Measurements from ENCODE around the gene ELN.
"Not testable (repeated sequence)": the region's sequence is repeated elsewhere in the genome, so short reads cannot be mapped to it uniquely, and the experiment has no call there.

The ELN gene

DNA sequence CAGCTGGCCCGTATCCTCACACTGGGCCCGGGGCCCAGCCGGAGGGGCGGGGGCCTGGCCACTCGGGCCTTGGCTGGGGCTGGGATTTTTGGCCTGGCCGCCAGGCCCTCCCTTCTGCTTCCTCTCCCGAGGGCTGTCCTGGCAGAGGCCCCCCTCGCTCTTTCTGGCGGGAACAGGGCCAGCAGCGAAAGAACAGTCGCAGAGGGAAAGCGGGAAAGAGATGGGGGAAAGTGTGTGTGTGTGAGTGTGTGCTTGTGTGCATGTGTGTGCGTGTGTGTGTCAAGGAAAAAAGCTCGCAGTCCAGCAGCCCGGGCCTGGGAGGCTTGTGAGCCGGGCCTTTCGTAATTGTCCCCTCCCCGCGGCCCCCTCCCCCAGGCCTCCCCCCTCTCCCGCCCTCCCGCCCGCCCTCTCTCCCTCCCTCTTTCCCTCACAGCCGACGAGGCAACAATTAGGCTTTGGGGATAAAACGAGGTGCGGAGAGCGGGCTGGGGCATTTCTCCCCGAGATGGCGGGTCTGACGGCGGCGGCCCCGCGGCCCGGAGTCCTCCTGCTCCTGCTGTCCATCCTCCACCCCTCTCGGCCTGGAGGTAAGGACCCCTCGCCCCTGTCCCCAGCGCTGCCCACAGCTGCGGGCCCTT is at the start of gene ELN:
Gene ELN (plus strand): TSS at position 491 of the 638 bp plus-strand sequence. CDS start 15 bp downstream, at position 506.
- no peak within 1 kb of the TSS for H3K4me3 ChIP-seq (ENCODE audit: control insufficient read depth, low read depth, low read length)
- TF ChIP-seq, protein P1, sequence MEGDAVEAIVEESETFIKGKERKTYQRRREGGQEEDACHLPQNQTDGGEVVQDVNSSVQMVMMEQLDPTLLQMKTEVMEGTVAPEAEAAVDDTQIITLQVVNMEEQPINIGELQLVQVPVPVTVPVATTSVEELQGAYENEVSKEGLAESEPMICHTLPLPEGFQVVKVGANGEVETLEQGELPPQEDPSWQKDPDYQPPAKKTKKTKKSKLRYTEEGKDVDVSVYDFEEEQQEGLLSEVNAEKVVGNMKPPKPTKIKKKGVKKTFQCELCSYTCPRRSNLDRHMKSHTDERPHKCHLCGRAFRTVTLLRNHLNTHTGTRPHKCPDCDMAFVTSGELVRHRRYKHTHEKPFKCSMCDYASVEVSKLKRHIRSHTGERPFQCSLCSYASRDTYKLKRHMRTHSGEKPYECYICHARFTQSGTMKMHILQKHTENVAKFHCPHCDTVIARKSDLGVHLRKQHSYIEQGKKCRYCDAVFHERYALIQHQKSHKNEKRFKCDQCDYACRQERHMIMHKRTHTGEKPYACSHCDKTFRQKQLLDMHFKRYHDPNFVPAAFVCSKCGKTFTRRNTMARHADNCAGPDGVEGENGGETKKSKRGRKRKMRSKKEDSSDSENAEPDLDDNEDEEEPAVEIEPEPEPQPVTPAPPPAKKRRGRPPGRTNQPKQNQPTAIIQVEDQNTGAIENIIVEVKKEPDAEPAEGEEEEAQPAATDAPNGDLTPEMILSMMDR (conservative IDR thresholded peaks at IDR 0.05; ENCODE audit: control insufficient read depth, insufficient read depth, low read depth, low read length) = no peak
- DNase-seq (ENCODE audit: low read depth) = peak; percentile 30

DNA sequence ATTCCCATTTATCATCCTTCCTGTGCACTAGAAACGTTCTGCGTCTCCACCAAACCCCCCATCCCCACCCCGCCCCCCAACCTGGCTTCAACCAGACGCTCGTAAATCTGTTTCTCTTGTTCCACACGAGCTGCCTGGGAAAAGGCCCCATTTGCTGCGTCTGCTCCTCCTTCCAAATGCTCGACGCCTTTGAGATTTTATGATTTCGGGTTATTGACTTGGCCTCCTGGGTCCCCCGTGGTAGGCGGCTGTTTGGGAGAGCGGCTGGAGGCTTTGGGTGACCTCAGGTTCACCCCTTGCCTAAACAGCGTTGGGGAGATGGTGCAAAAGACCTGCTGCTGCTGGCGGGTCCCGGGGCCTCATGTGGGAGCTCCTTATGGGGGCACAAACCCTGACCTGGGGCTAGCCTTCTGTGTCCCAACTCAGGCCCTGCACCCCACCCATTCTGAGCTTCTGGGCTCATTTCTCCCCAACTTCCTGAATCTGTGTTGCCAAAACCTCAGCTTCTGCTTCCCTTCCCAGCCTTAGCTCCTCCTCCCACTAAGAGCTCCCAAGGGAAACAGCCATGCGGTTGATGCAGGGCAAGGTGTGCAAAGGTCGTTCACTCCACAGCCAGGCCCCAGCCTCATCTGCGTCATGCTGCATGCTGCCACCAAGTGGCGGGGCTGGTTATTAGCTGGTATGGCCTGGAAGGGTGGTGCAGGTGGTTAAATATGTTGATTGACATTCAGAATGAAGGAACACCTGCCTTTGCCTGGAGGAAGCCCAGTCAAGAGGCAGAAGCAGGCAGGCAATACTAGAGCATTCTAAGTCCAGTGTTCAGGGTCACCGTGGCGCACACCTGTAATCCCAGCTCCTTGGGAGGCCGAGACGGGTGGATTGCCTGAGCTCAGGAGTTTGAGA is 49.1 kb upstream of the ELN start:
- TF ChIP-seq, protein P1 (conservative IDR thresholded peaks at IDR 0.05; ENCODE audit: control insufficient read depth, insufficient read depth, low read depth, low read length) = peak; percentile 53
- DNase-seq (ENCODE audit: low read depth) = peak; percentile 86
- no peak overlapping the region for H3K4me3 ChIP-seq (ENCODE audit: control insufficient read depth, low read depth, low read length)

DNA sequence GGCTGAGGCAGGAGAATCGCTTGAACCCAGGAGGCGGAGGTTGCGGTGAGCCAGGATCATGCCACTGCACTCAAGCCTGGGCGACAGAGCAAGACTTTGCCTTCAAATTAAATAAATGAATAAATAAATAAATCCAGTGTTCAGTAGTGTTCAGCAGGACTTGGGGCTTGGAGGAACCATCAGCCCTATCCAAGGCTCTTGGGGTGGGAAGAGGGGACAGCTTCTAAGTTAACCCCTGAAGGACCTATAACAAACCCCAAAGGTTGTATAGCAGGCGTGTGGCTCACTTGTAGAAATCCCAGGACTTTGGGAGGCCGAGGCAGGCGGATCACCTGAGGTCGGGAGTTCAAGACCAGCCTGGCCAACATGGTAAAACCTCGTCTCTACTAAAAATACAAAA is 48.3 kb upstream of the ELN start:
- not testable (repeated sequence) for H3K4me3 ChIP-seq (ENCODE audit: control insufficient read depth, low read depth, low read length); DNase-seq (ENCODE audit: low read depth)

DNA sequence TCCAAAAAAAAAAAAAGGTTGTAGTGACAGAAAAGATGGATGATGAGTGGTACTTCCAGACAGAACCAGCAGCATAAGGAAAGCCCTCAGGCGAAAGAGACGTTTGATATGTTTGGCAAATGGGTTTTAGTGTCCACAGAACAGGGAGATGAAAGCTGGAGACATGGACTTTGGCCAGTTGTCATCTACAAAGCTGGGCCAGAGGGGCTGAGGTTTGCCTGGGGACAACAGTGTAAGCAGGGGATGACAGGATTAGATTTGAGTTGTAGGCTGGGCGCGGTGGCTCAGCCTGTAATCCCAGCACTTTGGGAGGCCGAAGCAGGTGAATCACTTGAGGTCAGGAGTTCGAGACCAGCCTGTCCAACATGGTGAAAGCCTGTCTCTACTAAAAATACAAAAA is 47.8 kb upstream of the ELN start:
- H3K4me3 ChIP-seq (ENCODE audit: control insufficient read depth, low read depth, low read length) = no peak overlapping the region
- TF ChIP-seq, protein P1 (conservative IDR thresholded peaks at IDR 0.05; ENCODE audit: control insufficient read depth, insufficient read depth, low read depth, low read length) = no peak
- no peak for DNase-seq (ENCODE audit: low read depth)

DNA sequence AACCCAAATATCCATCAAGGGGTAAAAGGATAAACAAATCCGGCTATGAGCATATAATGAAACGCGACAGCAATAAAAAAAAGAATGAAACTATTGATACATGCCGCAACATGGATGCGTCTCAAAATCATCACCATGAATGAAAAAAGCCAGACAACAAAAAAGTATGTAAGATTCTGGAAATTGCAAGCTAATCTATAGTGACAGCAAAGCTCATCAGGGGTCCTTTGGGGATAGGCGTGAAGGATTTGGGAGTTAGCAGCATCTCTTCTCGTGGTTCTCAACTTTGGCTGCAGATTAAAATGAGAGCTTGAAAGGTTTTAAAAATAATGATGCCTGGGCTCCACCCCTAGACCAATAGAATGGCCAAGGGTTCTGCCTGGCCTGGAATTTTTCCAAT is 46.0 kb upstream of the ELN start:
- H3K4me3 ChIP-seq (ENCODE audit: control insufficient read depth, low read depth, low read length) = no peak overlapping the region
- no peak for DNase-seq (ENCODE audit: low read depth)
- TF ChIP-seq, protein P1 (conservative IDR thresholded peaks at IDR 0.05; ENCODE audit: control insufficient read depth, insufficient read depth, low read depth, low read length) = no peak

DNA sequence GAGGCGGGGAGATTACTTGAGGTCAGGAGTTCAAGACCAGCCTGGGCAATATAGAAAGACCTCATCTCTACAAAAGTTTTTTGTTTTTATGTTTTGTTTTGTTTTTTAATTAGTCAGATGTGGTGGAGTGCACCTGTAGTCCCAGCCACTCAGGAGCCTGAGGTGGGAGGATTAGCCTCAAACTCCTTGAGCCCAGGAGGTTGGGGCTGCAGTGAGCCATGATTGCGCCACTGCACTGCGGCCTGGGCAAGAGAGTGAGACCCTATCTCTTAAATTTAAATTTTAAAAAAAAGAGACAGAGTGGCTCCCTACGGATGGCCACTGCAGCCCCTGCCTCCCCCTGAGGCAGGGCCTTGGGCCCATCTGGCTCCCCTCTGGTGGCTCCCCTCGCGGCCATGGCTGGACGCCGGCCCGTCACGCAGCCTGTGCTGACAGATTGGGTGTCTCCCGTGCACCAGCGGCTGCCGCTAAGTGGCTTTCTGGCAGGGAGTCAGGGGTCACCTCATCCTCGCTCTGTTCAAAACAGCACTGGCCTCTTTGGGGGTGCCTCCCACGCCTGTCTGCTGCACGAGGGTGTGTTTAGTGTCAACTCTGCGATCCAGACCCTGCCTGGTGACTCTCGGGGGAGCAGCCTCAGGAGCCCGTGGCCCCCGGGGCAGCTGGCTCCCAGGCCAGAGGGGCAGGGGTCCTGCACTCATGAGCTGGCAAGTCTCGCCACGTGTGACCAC is 44.4 kb upstream of the ELN start:
- no peak overlapping the region for H3K4me3 ChIP-seq (ENCODE audit: control insufficient read depth, low read depth, low read length)
- no peak for DNase-seq (ENCODE audit: low read depth)
- TF ChIP-seq, protein P1 (conservative IDR thresholded peaks at IDR 0.05; ENCODE audit: control insufficient read depth, insufficient read depth, low read depth, low read length) = no peak
